Measurements from ENCODE around the gene SLC30A1.
"Not testable (repeated sequence)": the region's sequence is repeated elsewhere in the genome, so short reads cannot be mapped to it uniquely, and the experiment has no call there.

SLC30A1 gene

GRCh38 chr1:211548321-211549091 lies 30.5 kb downstream of the SLC30A1 start:
- no peak for DNase-seq (ENCODE audit: low spot score)

GRCh38 chr1:211547710-211548109 lies 31.3 kb downstream of the SLC30A1 start:
- no peak for DNase-seq (ENCODE audit: low spot score)

- DNase-seq (ENCODE audit: low spot score): no peak
These were observed 32.4 kb downstream of the SLC30A1 start for GRCh38 chr1:211546543-211546942.

GRCh38 chr1:211543025-211543424 lies 35.9 kb downstream of the SLC30A1 start:
- no peak for DNase-seq (ENCODE audit: low spot score)

- DNase-seq (ENCODE audit: low spot score): no peak
These were observed 37.1 kb downstream of the SLC30A1 start for GRCh38 chr1:211541720-211542477.

GRCh38 chr1:211541278-211541677 lies 37.7 kb downstream of the SLC30A1 start:
- no peak for DNase-seq (ENCODE audit: low spot score)

DNA sequence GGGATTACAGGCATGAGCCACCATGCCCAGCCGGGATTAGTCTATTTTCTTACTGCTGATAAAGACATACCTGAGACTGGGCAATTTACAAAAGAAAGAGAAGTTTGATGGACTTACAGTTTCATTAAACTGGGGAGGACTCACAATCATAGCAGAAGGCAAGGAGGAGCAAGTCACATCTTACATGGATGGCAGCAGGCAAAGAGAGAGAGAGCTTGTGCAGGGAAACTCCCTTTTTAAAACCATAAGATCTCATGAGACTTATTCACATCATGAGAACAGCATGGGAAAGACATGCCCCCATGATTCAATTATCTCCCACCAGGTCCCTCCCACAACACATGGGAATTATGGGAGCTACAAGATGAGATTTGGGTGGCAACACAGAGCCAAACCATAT lies 38.1 kb downstream of the SLC30A1 start:
- DNase-seq (ENCODE audit: low spot score): not testable (repeated sequence)

DNA sequence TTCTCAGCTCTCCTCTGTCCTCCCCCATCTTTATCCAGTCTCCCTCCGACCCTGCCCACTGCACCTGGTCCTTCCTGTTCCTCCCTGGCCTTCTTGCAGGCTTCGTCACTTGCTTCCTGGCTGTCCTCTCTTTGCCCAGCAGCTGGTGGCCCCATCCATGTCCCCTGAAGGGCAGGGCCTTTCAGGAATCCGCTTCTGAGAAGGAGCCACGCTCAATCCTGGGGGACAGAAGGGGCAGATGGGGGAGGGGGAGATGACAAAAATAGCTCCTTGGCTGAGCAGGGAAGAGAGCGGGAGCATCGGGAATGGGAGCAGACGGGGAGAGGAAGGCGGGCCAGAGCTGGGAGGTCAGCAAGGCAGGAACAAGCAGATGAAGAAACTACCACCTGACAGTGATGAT lies 40.7 kb downstream of the SLC30A1 start:
- DNase-seq (ENCODE audit: low spot score): no peak

- DNase-seq (ENCODE audit: low spot score): no peak
These were observed 41.7 kb downstream of the SLC30A1 start for GRCh38 chr1:211537253-211537652.

GRCh38 chr1:211536606-211537005 lies 42.4 kb downstream of the SLC30A1 start:
- DNase-seq (ENCODE audit: low spot score): no peak

- DNase-seq (ENCODE audit: low spot score): no peak
These were observed 43.6 kb downstream of the SLC30A1 start for GRCh38 chr1:211535346-211535745.

GRCh38 chr1:211534545-211535291 lies 44.2 kb downstream of the SLC30A1 start:
- DNase-seq (ENCODE audit: low spot score): no peak

GRCh38 chr1:211532088-211532444 lies 46.9 kb downstream of the SLC30A1 start:
- DNase-seq (ENCODE audit: low spot score): no peak

GRCh38 chr1:211531194-211532087 lies 47.5 kb downstream of the SLC30A1 start:
- DNase-seq (ENCODE audit: low spot score): no peak

- DNase-seq (ENCODE audit: low spot score): no peak
These were observed 48.9 kb downstream of the SLC30A1 start for GRCh38 chr1:211530102-211530501.

- no peak for DNase-seq (ENCODE audit: low spot score)
These were observed 49.5 kb downstream of the SLC30A1 start for GRCh38 chr1:211529453-211529852.

DNA sequence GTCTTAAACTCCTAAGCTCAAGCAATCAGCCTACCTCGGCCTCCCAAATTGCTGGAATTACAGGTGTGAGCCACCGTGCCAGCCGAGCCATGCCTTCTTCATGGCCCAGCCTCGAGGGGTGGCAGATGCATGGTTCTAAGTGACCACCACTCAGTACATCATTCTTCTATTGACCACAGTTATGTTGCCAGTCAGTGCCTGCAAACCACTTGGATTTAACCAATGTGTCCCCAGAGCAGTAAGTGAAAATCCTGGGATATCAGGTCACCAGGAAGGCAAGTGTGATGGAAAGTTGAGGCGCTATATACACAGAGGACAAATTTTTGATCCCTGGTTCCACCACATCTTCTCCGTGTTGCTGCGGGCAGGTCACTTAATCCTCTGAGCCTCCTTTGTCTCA lies 50.0 kb downstream of the SLC30A1 start:
- DNase-seq (ENCODE audit: low spot score): no peak

GRCh38 chr1:211527888-211528287 lies 51.1 kb downstream of the SLC30A1 start:
- DNase-seq (ENCODE audit: low spot score): no peak

- DNase-seq (ENCODE audit: low spot score): no peak
These were observed 52.0 kb downstream of the SLC30A1 start for GRCh38 chr1:211527006-211527405.

GRCh38 chr1:211526101-211526500 lies 52.9 kb downstream of the SLC30A1 start:
- DNase-seq (ENCODE audit: low spot score): no peak

DNA sequence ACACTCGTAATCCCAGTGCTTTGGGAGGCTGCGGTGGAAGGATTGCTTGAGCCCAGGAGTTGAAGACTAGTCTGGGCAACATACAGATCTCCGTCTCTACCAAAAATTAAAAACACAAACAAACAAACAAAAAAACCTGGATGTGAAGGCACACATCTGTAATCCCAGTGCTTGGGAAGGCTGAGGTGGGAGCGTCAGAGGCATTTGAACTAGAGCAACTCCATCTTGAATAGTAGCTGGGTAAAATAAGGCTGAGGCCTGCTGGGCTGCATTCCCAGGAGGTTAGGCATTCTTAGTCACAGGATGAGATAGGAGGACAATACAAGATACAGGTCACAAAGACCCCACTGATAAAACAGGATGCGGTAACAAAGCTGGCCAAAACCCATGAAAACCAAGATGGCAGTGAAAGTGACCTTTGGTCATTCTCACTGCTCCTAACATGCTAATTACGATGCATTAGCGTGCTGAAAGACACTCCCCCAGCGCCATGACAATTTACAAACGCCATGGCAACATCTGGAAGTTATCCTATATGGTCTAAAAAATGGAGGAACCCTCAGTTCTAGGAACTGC lies 53.8 kb downstream of the SLC30A1 start:
- DNase-seq (ENCODE audit: low spot score): no peak

All from AG08396 (cell line).